Kidney (tissue), 14 donors: ENCODE results near the gene LZTFL1. TPM values are rescaled to one million over a fixed set of nuclear protein-coding genes. Genes with fewer than 3 reads are reported as not detected.

Experiments
- DNase-seq, 5 donors: peaks; one replicate each; pipeline ENCODE4 v3.0.0-alpha.2; 2013 to 2020
- FAIRE-seq: peaks from 2 replicates; lab custom pipeline; 2012; peaks lifted over from hg19 to GRCh38; lab: Jason Lieb, UNC
- H3K27ac ChIP-seq, 2 donors: one replicate each; pipeline ENCODE4 v1.7.0; 2013; ENCODE audit warnings: low read depth in 2 of 2, low read length in 2 of 2, inconsistent platforms in 1 of 2
- H3K27me3 ChIP-seq: one replicate; pipeline ENCODE4 v1.7.1; 2013; ENCODE audit warnings: low read length, inconsistent platforms; ENCODE audit not compliant: control insufficient read depth, insufficient read depth
- H3K36me3 ChIP-seq, 3 donors: one replicate each; pipeline versions ENCODE4 v1.7.0 to v1.7.1; 2013; ENCODE audit warnings: low read length in 3 of 3, control low read depth in 1 of 3, inconsistent platforms in 1 of 3; ENCODE audit not compliant: insufficient read depth in 3 of 3, control insufficient read depth in 2 of 3
- H3K4me1 ChIP-seq, 3 donors: one replicate each; pipeline versions ENCODE4 v1.7.0 to v1.7.1; 2013; ENCODE audit warnings: low read length in 3 of 3, inconsistent platforms in 1 of 3, low read depth in 1 of 3; ENCODE audit not compliant: control insufficient read depth in 2 of 3, insufficient read depth in 2 of 3
- H3K4me3 ChIP-seq, 3 donors: one replicate each; pipeline versions ENCODE4 v1.7.0 to v1.8.1; 2013; ENCODE audit warnings: low read length in 3 of 3, control low read depth in 1 of 3, inconsistent platforms in 1 of 3
- H3K9ac ChIP-seq, 3 donors: one replicate each; pipeline versions ENCODE4 v1.7.0 to v1.7.1; 2013; ENCODE audit warnings: low read length in 3 of 3, control low read depth in 1 of 3, inconsistent platforms in 1 of 3
- H3K9me3 ChIP-seq, 3 donors: one replicate each; pipeline versions ENCODE4 v1.7.0 to v1.7.1; 2013; ENCODE audit warnings: low read length in 3 of 3, control low read depth in 1 of 3, inconsistent platforms in 1 of 3; ENCODE audit not compliant: control insufficient read depth in 2 of 3, insufficient read depth in 1 of 3
- CTCF ChIP-seq: IDR thresholded peaks from 3 replicates; pipeline ENCODE4 v1.5.1; 2012; ENCODE audit warnings: mild to moderate bottlenecking, moderate library complexity, borderline replicate concordance; ENCODE audit not compliant: insufficient read depth; ENCODE audit errors: extremely low read depth
- intact Hi-C: fragments of 100-400 bp; cut with DNase I; formaldehyde crosslinking; loops from one replicate; pipeline ENCODE4 v1.11.1; 2022
- polyA plus RNA-seq: library from polyadenylated mRNA; stranded (reverse); fragments of 350-450 nt; fragmentation: Illumina TruSeq; extraction: RNeasy Lipid Tissue Mini Kit (QIAGEN cat#74804); gene quantifications from one replicate; pipeline ENCODE4 v1.2.3, GENCODE V29; 2014; ENCODE audit warnings: low read depth, low replicate concordance; ENCODE audit not compliant: insufficient read depth
- total RNA-seq: library from RNA; stranded (reverse); fragmentation: NEBNext Ultra II Directional; extraction: Animal tissue kit (Norgen Biotek cat#: 25700); gene quantifications from one replicate; pipeline ENCODE4 v1.2.1, GENCODE V29; 2021
- donor health status: control.
- donor health status: control.
- donor health status: control.
- donor health status: control.
- donor health status: control.
- donor health status: DM: yes; HTN: yes; CAD: no.
- donor health status: Normal renal cell carcinoma (clear cell type).

LZTFL1 gene
- total and polyA plus RNA-seq, 2 donors from 2014 or later, result 13.9 to 30.9 TPM

- H3K4me1 ChIP-seq, result no peaks in the 10 kb centered on the region
- no peaks in the 10 kb centered on the region for H3K27me3 ChIP-seq
- DNase-seq (no peak), FAIRE-seq (no peak)
- H3K9me3 ChIP-seq, result peaks cover 0 to 4% (median 0%) of the 10 kb centered on the region in 3 donors
- H3K27ac ChIP-seq, result no peak overlapping the region
- H3K4me3 ChIP-seq, result no peak overlapping the region
- intact Hi-C loops, result no loop called here
- H3K36me3 ChIP-seq, result no peaks in the 10 kb centered on the region
- H3K9ac ChIP-seq, result no peak overlapping the region
- TF ChIP-seq CTCF, result no peak
Measured at GRCh38 chr3:45814322-45814721, 27.6 kb downstream of the LZTFL1 start.

GRCh38 chr3:45807681-45808540, 34.0 kb downstream of the LZTFL1 start:
- FAIRE-seq (no peak), DNase-seq (no peak)
- no peak overlapping the region for H3K27ac ChIP-seq

GRCh38 chr3:45807133-45807532, 34.8 kb downstream of the LZTFL1 start:
- Histone ChIP-seq H3K4me1 (no peaks in the 10 kb centered on the region), H3K9me3 (no peaks in the 10 kb centered on the region), H3K27me3 (no peaks in the 10 kb centered on the region), H3K27ac (no peak overlapping the region), H3K9ac (no peak overlapping the region), H3K36me3 (no peaks in the 10 kb centered on the region), H3K4me3 (no peak overlapping the region)
- DNase-seq (no peak), FAIRE-seq (no peak)
- no peak for TF ChIP-seq CTCF
- intact Hi-C loops, result no loop called here

More at GRCh38 chr3:45807681-45808540, 34.0 kb downstream of the LZTFL1 start:
- H3K9me3 ChIP-seq, result no peaks in the 10 kb centered on the region
- no peak for TF ChIP-seq CTCF
- no peaks in the 10 kb centered on the region for H3K36me3 ChIP-seq
- no peaks in the 10 kb centered on the region for H3K4me1 ChIP-seq
- no peak overlapping the region for H3K4me3 ChIP-seq
- H3K27me3 ChIP-seq, result no peaks in the 10 kb centered on the region
- intact Hi-C loops, result no loop called here
- H3K9ac ChIP-seq, result no peak overlapping the region
